Measurements from ENCODE around the gene KCNN4. TPM values are rescaled to one million over a fixed set of nuclear protein-coding genes. Genes with fewer than 3 reads are reported as not detected.

Gene KCNN4
- total and polyA plus RNA-seq, 2 of the 13 experiments (the other 11 are each of a cell fraction or from before 2014, with no cell fraction given), result 0.13 to 0.25 TPM

- FAIRE-seq, result no peak
- H3K9ac ChIP-seq (ENCODE audit: insufficient read depth, low read depth, low read length), result no peak overlapping the region
- BruUV-seq (replicated peaks), result no TSS peak
- in situ Hi-C loops (cut with HindIII; ENCODE audit: extremely low pct_ligation_motif_present, low pct_unique_long_range_greater_than_20kb), result loop anchor here (5.0 kb wide), 1 partner anchor 35 kb away; no protein-coding TSS in a partner anchor
- ChIA-PET CTCF (ENCODE audit: low intra/inter-chr PET ratio, low total read pairs) (no interaction called here), POLR2A (no interaction called here)
- no peak for ATAC-seq
- no peak overlapping the region for H3K4me2 ChIP-seq (ENCODE audit: low read depth, low read length)
- no peak overlapping the region for H2AFZ ChIP-seq (ENCODE audit: low read length)
- DNase-seq (ENCODE audit: low spot score), result no peak
- no peak overlapping the region for H3K27ac ChIP-seq (ENCODE audit: extremely low read length, insufficient read depth, low read length)
- H3K4me3 ChIP-seq (replicated peaks in 1 of 3; ENCODE audit: insufficient read depth in 1 of 3, low read depth in 2 of 3, low read length in 3 of 3), result no peak overlapping the region
- H3K27me3 ChIP-seq (ENCODE audit: control insufficient read depth in 1 of 2, insufficient read depth in 2 of 2, low read length in 2 of 2), result no peaks in the 10 kb centered on the region
- TF ChIP-seq ATF2 (CRISPR knock-in tag; IDR thresholded peaks at IDR 0.05), result no peak
- TF ChIP-seq PHF20 (CRISPR knock-in tag; IDR thresholded peaks at IDR 0.05), result no peak
- no peak for TF ChIP-seq ZNF616 (CRISPR knock-in tag; IDR thresholded peaks at IDR 0.05; ENCODE audit: low read depth)
- no peak for TF ChIP-seq ELF4 (CRISPR knock-in tag; IDR thresholded peaks at IDR 0.05; ENCODE audit: borderline replicate concordance)
- TF ChIP-seq ZFX (CRISPR knock-in tag; IDR thresholded peaks at IDR 0.05; ENCODE audit: low read depth), result no peak
- no peak for TF ChIP-seq KLF11 (CRISPR knock-in tag; IDR thresholded peaks at IDR 0.05)
- TF ChIP-seq POGZ (CRISPR knock-in tag; IDR thresholded peaks at IDR 0.05), result no peak
- no peak for TF ChIP-seq RAD21 (CRISPR knock-in tag; IDR thresholded peaks at IDR 0.05)
- no peak for TF ChIP-seq ZNF747 (CRISPR knock-in tag; IDR thresholded peaks at IDR 0.05; ENCODE audit: borderline replicate concordance)
- TF ChIP-seq ZUFSP (CRISPR knock-in tag; IDR thresholded peaks at IDR 0.05; ENCODE audit: borderline replicate concordance), result no peak
- no peak for TF ChIP-seq ZNF281 (CRISPR knock-in tag; IDR thresholded peaks at IDR 0.05; ENCODE audit: borderline replicate concordance)
- no peak for TF ChIP-seq FOXP1 (IDR thresholded peaks at IDR 0.05)
- TF ChIP-seq FOXP1 (CRISPR knock-in tag; IDR thresholded peaks at IDR 0.05), result no peak
- no peak for TF ChIP-seq MATR3 (CRISPR knock-in tag; IDR thresholded peaks at IDR 0.05)
- H3K36me3 ChIP-seq (replicated peaks in 1 of 2; ENCODE audit: control insufficient read depth in 1 of 2, insufficient read depth in 2 of 2, low read length in 2 of 2), result no peaks in the 10 kb centered on the region
- peaks cover 32% of the 10 kb centered on the region for H3K4me1 ChIP-seq (ENCODE audit: insufficient read depth, low read length)
- intact Hi-C loops (cut with micrococcal nuclease; ENCODE audit: unreplicated experiment), result no loop called here
- no peaks in the 10 kb centered on the region for H4K20me1 ChIP-seq (ENCODE audit: insufficient read depth, low read length)
- no peaks in the 10 kb centered on the region for H3K79me2 ChIP-seq (ENCODE audit: insufficient read depth, low read length)
- no peaks in the 10 kb centered on the region for H3K9me3 ChIP-seq (ENCODE audit: low read length)
- 54% methylated on average over 7 of the region's 8 CpGs for WGBS (ENCODE audit: low lambda C conversion rate)
Observed at GRCh38 chr19:43782311-43782660, 1.5 kb upstream of the KCNN4 start.
